ENCODE measurements around the gene GPHN.

GPHN gene

GRCh38 chr14:67191768-67192290 is 683.9 kb downstream of the GPHN start:
- TF ChIP-seq FOXP2 (optimal IDR thresholded peaks at IDR 0.05; ENCODE audit: control extremely low read depth, extremely low read length, insufficient read depth) (no peak), POLR2AphosphoS5 (IDR thresholded peaks at IDR 0.05; ENCODE audit: borderline replicate concordance, low read depth, low read length) (no peak), EZH2 (IDR thresholded peaks at IDR 0.05) (no peak)
- Histone ChIP-seq H3K9ac (ENCODE audit: insufficient read length) (no peak overlapping the region), H3K4me3 (no peak overlapping the region), H3K9me3 (ENCODE audit: low read depth, low read length) (no peaks in the 10 kb centered on the region), H3K36me3 (ENCODE audit: insufficient read depth, low read length) (no peaks in the 10 kb centered on the region), H3K27ac (no peak overlapping the region)
- no peak for DNase-seq (ENCODE audit: low read depth, low spot score)

DNA sequence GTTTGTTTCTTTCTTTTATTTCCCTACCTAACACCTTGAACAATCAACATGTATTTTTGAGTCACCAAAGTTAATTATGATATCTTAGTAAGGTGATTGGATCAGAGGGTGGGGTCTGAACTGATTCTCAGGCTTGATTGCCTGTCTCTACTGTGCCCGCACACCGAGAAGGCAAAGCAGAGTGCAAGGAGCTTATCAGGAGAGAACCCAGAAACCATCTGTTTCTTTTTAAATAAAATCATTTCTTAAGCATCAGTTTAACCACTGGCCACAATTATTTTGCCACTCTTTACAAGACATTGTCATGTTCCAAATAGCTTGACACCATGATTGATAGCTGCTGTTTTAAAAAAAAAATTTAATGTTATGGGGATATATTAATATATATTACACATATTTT is 684.4 kb downstream of the GPHN start:
- TF ChIP-seq EZH2 (IDR thresholded peaks at IDR 0.05) (no peak), FOXP2 (optimal IDR thresholded peaks at IDR 0.05; ENCODE audit: control extremely low read depth, extremely low read length, insufficient read depth) (no peak), POLR2AphosphoS5 (IDR thresholded peaks at IDR 0.05; ENCODE audit: borderline replicate concordance, low read depth, low read length) (no peak)
- DNase-seq (ENCODE audit: low read depth, low spot score), result no peak
- H3K9ac ChIP-seq (ENCODE audit: insufficient read length), result no peak overlapping the region
- H3K27ac ChIP-seq, result no peak overlapping the region
- no peaks in the 10 kb centered on the region for H3K36me3 ChIP-seq (ENCODE audit: insufficient read depth, low read length)
- H3K9me3 ChIP-seq (ENCODE audit: low read depth, low read length), result no peaks in the 10 kb centered on the region
- H3K4me3 ChIP-seq, result no peak overlapping the region

DNA sequence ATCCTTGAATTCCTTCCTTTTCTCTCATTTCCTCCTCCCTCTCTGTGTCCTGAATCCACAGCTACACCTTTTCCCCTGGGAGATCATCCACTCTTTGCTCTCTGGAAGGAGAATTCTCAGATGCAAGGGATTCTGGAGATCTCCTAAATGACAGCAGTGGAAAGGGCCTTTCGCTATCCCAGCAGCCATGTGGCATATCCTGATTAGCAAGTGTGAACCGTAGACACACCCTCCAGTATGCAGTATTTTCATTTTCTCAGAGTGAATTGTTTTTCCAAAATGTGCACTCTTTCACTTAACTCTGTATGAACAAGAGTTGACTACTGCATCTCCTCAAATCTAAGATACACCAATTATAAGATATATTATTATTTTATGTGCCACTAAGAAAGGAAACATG is 687.3 kb downstream of the GPHN start:
- Histone ChIP-seq H3K9ac (ENCODE audit: insufficient read length) (no peak overlapping the region), H3K36me3 (ENCODE audit: insufficient read depth, low read length) (no peaks in the 10 kb centered on the region), H3K4me3 (no peak overlapping the region), H3K9me3 (ENCODE audit: low read depth, low read length) (no peaks in the 10 kb centered on the region), H3K27ac (no peak overlapping the region)
- DNase-seq (ENCODE audit: low read depth, low spot score), result no peak
- no peak for TF ChIP-seq POLR2AphosphoS5 (IDR thresholded peaks at IDR 0.05; ENCODE audit: borderline replicate concordance, low read depth, low read length)
- TF ChIP-seq EZH2 (IDR thresholded peaks at IDR 0.05), result no peak
- TF ChIP-seq FOXP2 (optimal IDR thresholded peaks at IDR 0.05; ENCODE audit: control extremely low read depth, extremely low read length, insufficient read depth), result no peak

DNA sequence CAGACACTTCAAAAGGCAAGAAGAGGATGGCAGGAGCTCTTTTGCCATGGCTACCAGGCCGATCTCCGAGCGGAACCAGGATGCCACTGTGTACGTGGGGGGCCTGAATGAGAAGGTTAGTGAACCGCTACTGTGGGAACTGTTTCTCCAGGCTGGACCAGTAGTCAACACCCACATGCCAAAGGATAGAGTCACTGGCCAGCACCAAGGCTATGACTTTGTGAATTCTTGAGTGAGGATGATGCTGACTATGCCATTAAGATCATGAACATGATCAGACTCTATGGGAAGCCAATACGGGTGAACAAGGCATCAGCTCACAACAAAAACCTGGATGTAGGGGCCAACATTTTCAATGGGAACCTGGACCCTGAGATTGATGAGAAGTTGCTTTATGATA is 691.1 kb downstream of the GPHN start:
- Histone ChIP-seq H3K4me3 (no peak overlapping the region), H3K27ac (no peak overlapping the region), H3K9me3 (ENCODE audit: low read depth, low read length) (no peaks in the 10 kb centered on the region), H3K9ac (ENCODE audit: insufficient read length) (no peak overlapping the region), H3K36me3 (ENCODE audit: insufficient read depth, low read length) (no peaks in the 10 kb centered on the region)
- no peak for TF ChIP-seq EZH2 (IDR thresholded peaks at IDR 0.05)
- no peak for TF ChIP-seq FOXP2 (optimal IDR thresholded peaks at IDR 0.05; ENCODE audit: control extremely low read depth, extremely low read length, insufficient read depth)
- TF ChIP-seq POLR2AphosphoS5 (IDR thresholded peaks at IDR 0.05; ENCODE audit: borderline replicate concordance, low read depth, low read length), result no peak
- no peak for DNase-seq (ENCODE audit: low read depth, low spot score)

- H3K4me3 ChIP-seq, result no peak overlapping the region
- H3K9ac ChIP-seq (ENCODE audit: insufficient read length), result no peak overlapping the region
- no peak for TF ChIP-seq POLR2AphosphoS5 (IDR thresholded peaks at IDR 0.05; ENCODE audit: borderline replicate concordance, low read depth, low read length)
- TF ChIP-seq FOXP2 (optimal IDR thresholded peaks at IDR 0.05; ENCODE audit: control extremely low read depth, extremely low read length, insufficient read depth), result no peak
- no peak for TF ChIP-seq EZH2 (IDR thresholded peaks at IDR 0.05)
- DNase-seq (ENCODE audit: low read depth, low spot score), result no peak
- no peaks in the 10 kb centered on the region for H3K9me3 ChIP-seq (ENCODE audit: low read depth, low read length)
- no peak overlapping the region for H3K27ac ChIP-seq
- no peaks in the 10 kb centered on the region for H3K36me3 ChIP-seq (ENCODE audit: insufficient read depth, low read length)
Measured at GRCh38 chr14:67207810-67208209, 699.9 kb downstream of the GPHN start.

DNA sequence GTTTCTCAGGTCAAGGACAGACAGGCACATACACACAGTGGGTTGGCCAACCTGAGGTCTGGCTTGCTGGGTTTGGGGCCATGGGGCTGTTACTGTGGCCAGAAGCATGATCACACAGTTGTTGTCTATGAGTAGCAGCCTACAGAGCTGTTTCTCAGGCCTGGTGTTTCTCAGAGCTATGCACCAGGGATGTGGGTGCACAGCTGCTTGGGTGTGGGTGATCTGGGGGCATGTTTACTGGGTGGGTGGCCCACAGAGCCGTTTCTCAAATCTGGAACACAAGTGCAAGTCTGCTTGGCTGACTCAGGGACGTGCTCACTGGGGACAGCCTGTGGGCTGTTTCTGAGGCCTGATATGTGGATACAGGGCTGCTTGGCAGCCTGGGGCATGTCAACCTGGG is 710.2 kb downstream of the GPHN start:
- DNase-seq (ENCODE audit: low read depth, low spot score), result no peak
- no peaks in the 10 kb centered on the region for H3K9me3 ChIP-seq (ENCODE audit: low read depth, low read length)
- H3K4me3 ChIP-seq, result no peak overlapping the region

GRCh38 chr14:67221248-67221981 is 713.5 kb downstream of the GPHN start:
- no peak for DNase-seq (ENCODE audit: low read depth, low spot score)
- Histone ChIP-seq H3K9ac (ENCODE audit: insufficient read length) (no peak overlapping the region), H3K4me3 (no peak overlapping the region), H3K36me3 (ENCODE audit: insufficient read depth, low read length) (no peaks in the 10 kb centered on the region), H3K9me3 (ENCODE audit: low read depth, low read length) (no peaks in the 10 kb centered on the region), H3K27ac (no peak overlapping the region)
- no peak for TF ChIP-seq EZH2 (IDR thresholded peaks at IDR 0.05)
- TF ChIP-seq POLR2AphosphoS5 (IDR thresholded peaks at IDR 0.05; ENCODE audit: borderline replicate concordance, low read depth, low read length), result no peak
- no peak for TF ChIP-seq FOXP2 (optimal IDR thresholded peaks at IDR 0.05; ENCODE audit: control extremely low read depth, extremely low read length, insufficient read depth)

More for the DNA sequence above, 710.2 kb downstream of the GPHN start:
- no peak overlapping the region for H3K9ac ChIP-seq (ENCODE audit: insufficient read length)
- no peaks in the 10 kb centered on the region for H3K36me3 ChIP-seq (ENCODE audit: insufficient read depth, low read length)
- no peak for TF ChIP-seq FOXP2 (optimal IDR thresholded peaks at IDR 0.05; ENCODE audit: control extremely low read depth, extremely low read length, insufficient read depth)
- no peak for TF ChIP-seq POLR2AphosphoS5 (IDR thresholded peaks at IDR 0.05; ENCODE audit: borderline replicate concordance, low read depth, low read length)
- TF ChIP-seq EZH2 (IDR thresholded peaks at IDR 0.05), result no peak
- no peak overlapping the region for H3K27ac ChIP-seq

DNA sequence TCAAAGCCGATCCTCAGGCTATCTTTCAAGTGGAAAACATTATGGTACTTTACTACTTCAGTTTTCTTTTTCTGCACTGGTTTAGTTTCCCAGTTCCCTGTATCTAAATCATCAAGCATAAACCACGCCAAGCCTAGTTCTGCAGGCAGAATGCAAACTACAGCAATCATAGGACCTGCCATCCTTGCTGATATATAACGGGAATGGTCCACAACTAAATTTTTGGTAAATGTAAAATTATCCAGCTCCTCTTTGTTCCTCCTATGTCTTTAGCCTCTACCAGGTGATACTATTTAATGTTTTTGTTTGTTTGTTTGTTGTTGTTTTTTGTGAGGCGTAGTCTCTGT is 714.0 kb downstream of the GPHN start:
- H3K9ac ChIP-seq (ENCODE audit: insufficient read length), result no peak overlapping the region
- TF ChIP-seq FOXP2 (optimal IDR thresholded peaks at IDR 0.05; ENCODE audit: control extremely low read depth, extremely low read length, insufficient read depth) (no peak), POLR2AphosphoS5 (IDR thresholded peaks at IDR 0.05; ENCODE audit: borderline replicate concordance, low read depth, low read length) (no peak), EZH2 (IDR thresholded peaks at IDR 0.05) (no peak)
- H3K4me3 ChIP-seq, result no peak overlapping the region
- DNase-seq (ENCODE audit: low read depth, low spot score), result no peak
- no peaks in the 10 kb centered on the region for H3K9me3 ChIP-seq (ENCODE audit: low read depth, low read length)
- H3K36me3 ChIP-seq (ENCODE audit: insufficient read depth, low read length), result no peaks in the 10 kb centered on the region
- no peak overlapping the region for H3K27ac ChIP-seq
